Activated CD8-positive, alpha-beta memory T cell treated with anti-CD3 and anti-CD28 coated beads, Interleukin-2, amount 50 U/mL, for 4 hours (primary cell): ENCODE measurements around the gene ACSL5.

Experiments used
- DNase-seq: peaks from one replicate; pipeline ENCODE4 v3.0.0-alpha.2; 2020

ACSL5 gene

DNA sequence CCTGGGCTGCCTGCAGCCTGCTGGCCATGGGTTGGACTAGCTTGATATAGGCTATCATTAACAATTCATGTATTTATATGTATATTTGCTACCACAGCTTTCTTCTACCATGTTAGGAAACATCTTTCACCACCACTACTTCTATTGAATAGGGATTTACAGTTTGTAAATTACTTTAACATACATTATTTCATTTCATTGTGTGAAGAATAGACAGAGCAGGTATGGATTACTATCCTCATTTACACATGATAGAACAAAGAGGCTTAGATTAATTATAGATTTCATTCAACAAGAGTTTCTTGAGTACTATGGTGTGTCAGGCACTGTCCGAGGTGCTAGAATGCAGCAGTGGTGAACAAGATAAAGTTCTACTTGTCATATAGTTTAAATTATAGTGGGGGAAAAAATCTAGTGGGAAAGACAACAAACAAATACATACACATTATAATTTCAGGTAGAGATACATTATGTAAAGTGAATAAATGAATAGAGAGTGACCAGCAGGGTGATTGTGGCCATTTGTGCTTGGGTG, 93.7 kb downstream of the ACSL5 start:
- no peak for DNase-seq

DNA sequence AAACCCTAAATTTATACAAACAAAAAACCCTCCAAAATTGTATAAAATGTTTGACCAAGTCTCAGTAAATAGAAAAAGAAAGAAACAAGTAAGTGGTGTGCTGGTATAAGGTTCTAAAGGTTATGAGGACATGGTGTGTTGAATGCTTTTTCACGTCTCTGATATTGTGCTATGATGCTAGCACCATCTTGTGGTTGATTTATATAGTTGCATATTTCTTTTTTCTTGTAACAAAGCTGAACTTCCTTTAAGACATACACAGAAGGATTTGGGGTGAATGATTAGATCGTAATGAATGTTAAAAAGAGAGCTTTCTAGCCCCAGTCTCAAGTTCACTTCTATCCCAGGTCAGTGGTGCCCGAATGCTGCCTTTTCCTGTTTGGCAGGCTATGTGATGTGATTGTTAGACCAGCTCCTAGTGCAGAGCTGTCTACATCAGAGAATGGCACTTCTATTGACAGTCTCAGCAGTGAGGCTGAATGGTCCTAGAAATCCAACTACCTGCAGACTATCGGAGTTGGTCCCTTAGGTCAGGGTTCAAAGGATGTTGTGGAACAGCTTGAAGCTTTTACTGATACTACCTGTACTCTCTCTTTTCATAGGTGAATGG, 98.1 kb downstream of the ACSL5 start:
- DNase-seq: no peak

- DNase-seq: no peak
Observed at GRCh38 chr10:112475575-112476218, 101.8 kb downstream of the ACSL5 start.
